ENCODE results near the gene UNC119B. TPM values are rescaled to one million over a fixed set of nuclear protein-coding genes. Genes with fewer than 3 reads are reported as not detected.
A peak's percentile ranks its signal among the peaks of the same experiment; 100 is the strongest.

UNC119B gene
- total and polyA plus RNA-seq, 7 donors = 4.3 to 10.9 (median 8.2) TPM

DNA sequence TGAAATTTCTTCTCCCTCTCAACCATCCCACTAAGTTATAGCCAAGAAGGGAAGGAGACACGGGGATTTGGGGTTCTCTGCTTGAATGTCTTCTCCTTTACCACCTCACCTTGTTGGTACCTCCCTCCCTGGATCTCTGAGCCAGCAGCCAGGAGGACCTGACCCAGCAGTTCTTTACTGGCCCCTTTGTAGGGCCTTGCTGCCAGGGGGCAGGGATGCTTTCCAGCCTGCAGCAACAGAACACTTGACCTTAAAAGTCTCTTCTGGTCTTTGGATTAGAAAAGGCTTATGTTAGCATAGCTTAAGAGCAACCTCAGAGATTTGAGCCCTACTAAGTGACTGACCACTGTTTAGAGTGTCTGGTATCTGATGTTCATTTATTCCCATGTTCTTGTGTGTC lies 12.9 kb upstream of the UNC119B start:
- DNase-seq (no peak), ATAC-seq (peak in 1 of 4 donors; percentile 19)
- 35 to 79% (median 65%) methylated on average over 1 of the region's 1 CpG for WGBS, 3 donors
- peaks cover 70% of the 10 kb centered on the region for H3K4me1 ChIP-seq
- intact Hi-C loops (cut with DNase I) = no loop called here
- TF ChIP-seq, protein P1, sequence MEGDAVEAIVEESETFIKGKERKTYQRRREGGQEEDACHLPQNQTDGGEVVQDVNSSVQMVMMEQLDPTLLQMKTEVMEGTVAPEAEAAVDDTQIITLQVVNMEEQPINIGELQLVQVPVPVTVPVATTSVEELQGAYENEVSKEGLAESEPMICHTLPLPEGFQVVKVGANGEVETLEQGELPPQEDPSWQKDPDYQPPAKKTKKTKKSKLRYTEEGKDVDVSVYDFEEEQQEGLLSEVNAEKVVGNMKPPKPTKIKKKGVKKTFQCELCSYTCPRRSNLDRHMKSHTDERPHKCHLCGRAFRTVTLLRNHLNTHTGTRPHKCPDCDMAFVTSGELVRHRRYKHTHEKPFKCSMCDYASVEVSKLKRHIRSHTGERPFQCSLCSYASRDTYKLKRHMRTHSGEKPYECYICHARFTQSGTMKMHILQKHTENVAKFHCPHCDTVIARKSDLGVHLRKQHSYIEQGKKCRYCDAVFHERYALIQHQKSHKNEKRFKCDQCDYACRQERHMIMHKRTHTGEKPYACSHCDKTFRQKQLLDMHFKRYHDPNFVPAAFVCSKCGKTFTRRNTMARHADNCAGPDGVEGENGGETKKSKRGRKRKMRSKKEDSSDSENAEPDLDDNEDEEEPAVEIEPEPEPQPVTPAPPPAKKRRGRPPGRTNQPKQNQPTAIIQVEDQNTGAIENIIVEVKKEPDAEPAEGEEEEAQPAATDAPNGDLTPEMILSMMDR (IDR thresholded peaks at IDR 0.05) = no peak
- no peak overlapping the region for H3K4me3 ChIP-seq
- H3K27ac ChIP-seq = peak overlapping the region; percentile 67
- H3K36me3 ChIP-seq (ENCODE audit: insufficient read depth in 1 of 2, low read depth in 1 of 2) = peaks cover 0 to 85% of the 10 kb centered on the region in 2 donors
- H3K27me3 ChIP-seq (ENCODE audit: insufficient read depth in 3 of 3, low read length in 2 of 3) = no peaks in the 10 kb centered on the region
- no peaks in the 10 kb centered on the region for H3K9me3 ChIP-seq

DNA sequence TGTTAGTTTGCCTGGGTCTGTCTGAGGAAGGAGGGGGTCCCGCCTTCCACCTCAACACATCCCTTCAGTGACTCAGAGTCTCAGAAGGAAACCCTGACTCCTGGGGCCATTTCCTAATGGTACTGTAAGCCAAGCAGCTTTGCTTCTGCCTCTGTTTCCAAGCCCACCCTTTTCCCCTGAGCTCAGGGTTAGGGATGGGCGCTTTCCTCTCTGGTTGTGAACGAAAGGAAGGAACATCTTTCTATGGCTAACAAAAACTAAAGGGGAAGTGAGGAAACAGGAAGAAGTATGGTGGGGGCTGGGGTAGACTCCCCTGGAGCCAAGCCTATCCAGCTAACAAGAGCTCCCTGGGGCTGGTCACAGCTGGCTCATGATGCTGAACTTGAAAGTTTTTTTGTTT lies 11.6 kb upstream of the UNC119B start:
- H3K36me3 ChIP-seq (ENCODE audit: insufficient read depth in 1 of 2, low read depth in 1 of 2) = peaks cover 0 to 96% of the 10 kb centered on the region in 2 donors
- WGBS, 3 donors = 69 to 85% (median 82%) methylated on average over 3 of the region's 3 CpGs
- DNase-seq = no peak
- peak overlapping the region; percentile 67 for H3K27ac ChIP-seq
- H3K4me3 ChIP-seq = no peak overlapping the region
- peaks cover 59% of the 10 kb centered on the region for H3K4me1 ChIP-seq
- H3K9me3 ChIP-seq = no peaks in the 10 kb centered on the region
- ATAC-seq = peak; percentile 27 to 55 (median 32)
- intact Hi-C loops (cut with DNase I) = no loop called here
- H3K27me3 ChIP-seq (ENCODE audit: insufficient read depth in 3 of 3, low read length in 2 of 3) = no peaks in the 10 kb centered on the region
- TF ChIP-seq, protein P1 (IDR thresholded peaks at IDR 0.05) = no peak

DNA sequence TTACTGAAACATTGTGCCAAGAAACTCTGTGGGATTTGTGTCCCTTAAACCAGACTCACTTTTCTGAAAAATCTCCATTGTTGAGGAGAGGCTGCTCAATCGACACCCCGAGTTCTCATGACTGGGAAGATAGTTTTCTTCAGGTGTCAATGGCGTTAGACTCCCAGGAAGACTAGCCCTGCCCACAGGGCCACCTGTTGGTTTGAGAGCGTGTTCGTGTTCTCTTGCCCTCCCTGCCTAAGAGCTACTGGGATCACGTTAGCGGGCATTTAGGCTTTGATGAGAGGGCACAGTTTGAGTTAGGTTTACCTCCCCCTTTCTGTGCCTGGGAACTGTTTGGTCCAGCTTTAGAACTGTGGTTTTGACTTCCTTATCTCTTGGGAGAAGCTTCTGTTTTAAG lies 10.7 kb upstream of the UNC119B start:
- DNase-seq (no peak), ATAC-seq (no peak)
- TF ChIP-seq, protein P1 (IDR thresholded peaks at IDR 0.05) = no peak
- no peak overlapping the region for H3K4me3 ChIP-seq
- H3K9me3 ChIP-seq = no peaks in the 10 kb centered on the region
- peak overlapping the region; percentile 41 for H3K27ac ChIP-seq
- intact Hi-C loops (cut with DNase I) = no loop called here
- 56 to 92% (median 78%) methylated on average over 7 of the region's 7 CpGs for WGBS, 3 donors
- no peaks in the 10 kb centered on the region for H3K27me3 ChIP-seq (ENCODE audit: insufficient read depth in 3 of 3, low read length in 2 of 3)
- peaks cover 52% of the 10 kb centered on the region for H3K4me1 ChIP-seq
- peaks cover 0 to 87% of the 10 kb centered on the region in 2 donors for H3K36me3 ChIP-seq (ENCODE audit: insufficient read depth in 1 of 2, low read depth in 1 of 2)

DNA sequence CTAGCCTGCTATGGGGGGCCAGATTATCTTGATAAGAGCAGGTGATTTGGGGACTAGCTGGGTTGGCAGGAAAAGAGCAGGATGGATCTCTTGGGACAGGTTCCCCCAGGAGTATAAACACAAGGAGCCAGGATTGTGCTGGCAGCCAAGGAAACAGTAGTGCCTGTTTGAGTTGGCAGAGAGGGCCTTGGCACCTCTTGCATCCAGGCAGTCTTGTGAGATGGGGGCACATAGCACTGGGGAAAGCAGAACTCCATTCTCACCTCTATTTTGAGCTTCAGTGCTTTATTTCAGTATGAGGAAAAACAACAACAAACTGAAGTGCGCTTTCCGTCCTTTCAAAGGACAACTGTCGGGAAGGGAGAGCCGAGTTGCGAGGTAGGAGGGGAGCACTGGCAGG lies 9.4 kb upstream of the UNC119B start:
- ATAC-seq (peak in 1 of 4 donors; percentile 34), DNase-seq (no peak)
- intact Hi-C loops (cut with DNase I) = no loop called here
- H3K36me3 ChIP-seq (ENCODE audit: insufficient read depth in 1 of 2, low read depth in 1 of 2) = peaks cover 0 to 74% of the 10 kb centered on the region in 2 donors
- TF ChIP-seq, protein P1 (IDR thresholded peaks at IDR 0.05) = no peak
- no peaks in the 10 kb centered on the region for H3K9me3 ChIP-seq
- peak overlapping the region; percentile 41 for H3K27ac ChIP-seq
- H3K4me1 ChIP-seq = peaks cover 46% of the 10 kb centered on the region
- WGBS, 3 donors = 27 to 56% (median 29%) methylated on average over 5 of the region's 5 CpGs
- no peak overlapping the region for H3K4me3 ChIP-seq
- H3K27me3 ChIP-seq (ENCODE audit: insufficient read depth in 3 of 3, low read length in 2 of 3) = no peaks in the 10 kb centered on the region

DNA sequence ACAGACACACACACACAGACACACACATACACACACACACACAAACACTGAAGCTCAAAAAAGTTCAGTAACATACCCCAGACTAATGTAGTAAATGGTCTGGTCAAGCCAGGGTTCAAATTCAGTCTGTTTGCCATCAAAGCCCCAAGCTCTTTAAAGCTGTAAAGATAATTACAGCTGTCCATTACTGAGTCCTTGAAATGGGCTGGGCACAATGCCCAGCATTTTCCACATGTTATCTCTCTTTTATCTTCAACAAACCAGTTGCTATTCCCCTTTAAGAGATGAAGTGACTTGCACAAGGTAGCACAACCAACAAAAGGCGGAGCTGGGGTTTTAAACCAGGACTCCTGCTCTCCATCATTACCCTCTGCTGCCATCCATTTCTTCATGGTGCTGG lies 7.6 kb upstream of the UNC119B start:
- Histone ChIP-seq H3K36me3 (ENCODE audit: insufficient read depth in 1 of 2, low read depth in 1 of 2) (peaks cover 0 to 56% of the 10 kb centered on the region in 2 donors), H3K27me3 (ENCODE audit: insufficient read depth in 3 of 3, low read length in 2 of 3) (no peaks in the 10 kb centered on the region), H3K4me1 (peaks cover 32% of the 10 kb centered on the region), H3K27ac (no peak overlapping the region), H3K9me3 (no peaks in the 10 kb centered on the region), H3K4me3 (no peak overlapping the region)
- 96 to 100% (median 96%) methylated on average over 1 of the region's 1 CpG for WGBS, 3 donors
- TF ChIP-seq, protein P1 (IDR thresholded peaks at IDR 0.05) = no peak
- intact Hi-C loops (cut with DNase I) = no loop called here
- no peak for DNase-seq
- no peak for ATAC-seq
